H1 (cell line): ENCODE results near the gene ETV1. TPM values are rescaled to one million over a fixed set of nuclear protein-coding genes. Genes with fewer than 3 reads are reported as not detected.

Source experiments
- CTCF ChIA-PET: fragments of 300-600 bp; sonication (Branson Sonifier 250); formaldehyde crosslinking; loops from one replicate; lab custom pipeline; 2021; ENCODE audit not compliant: partially characterized antibody; lab: Charles Lee
- POLR2A ChIA-PET: fragments of 300-600 bp; sonication (Branson Sonifier 250); formaldehyde crosslinking; loops from one replicate; lab custom pipeline; 2021; ENCODE audit warnings: inconsistent platforms; ENCODE audit not compliant: partially characterized antibody; lab: Charles Lee
- DNase-seq, 2 experiments: peaks; one replicate each; pipeline versions ENCODE4 v3.0.0 to v3.0.0-alpha.2; 2010 to 2022; ENCODE audit warnings: low spot score in 2 of 2, low read depth in 1 of 2, mixed read lengths in 1 of 2
- FAIRE-seq: peaks from 2 replicates; lab custom pipeline; 2011; peaks lifted over from hg19 to GRCh38; lab: Jason Lieb, UNC
- H2AFZ ChIP-seq: 2 replicates; pipeline ENCODE4 v1.8.1; 2012; ENCODE audit warnings: low read length, inconsistent platforms
- H2AK5ac ChIP-seq: 2 replicates; pipeline ENCODE4 v1.6.1; 2013; ENCODE audit warnings: low read depth, low read length
- H2BK120ac ChIP-seq: replicated peaks from 2 replicates; pipeline ENCODE3; 2013; ENCODE audit warnings: low read depth, low read length, inconsistent platforms
- H2BK12ac ChIP-seq: 2 replicates; pipeline ENCODE4 v1.6.1; 2013; ENCODE audit warnings: low read depth, low read length
- H2BK15ac ChIP-seq: 2 replicates; pipeline ENCODE4 v1.6.1; 2013; ENCODE audit warnings: low read length
- H2BK20ac ChIP-seq: 2 replicates; pipeline ENCODE4 v1.6.1; 2013; ENCODE audit warnings: low read length
- H2BK5ac ChIP-seq: 2 replicates; pipeline ENCODE4 v1.6.1; 2013; ENCODE audit warnings: low read depth, low read length
- H3K14ac ChIP-seq: 2 replicates; pipeline ENCODE4 v1.6.1; 2013; ENCODE audit warnings: inconsistent platforms; ENCODE audit not compliant: insufficient read length
- H3K18ac ChIP-seq: 2 replicates; pipeline ENCODE4 v1.6.1; 2013; ENCODE audit warnings: low read length; ENCODE audit errors: extremely low read depth
- H3K23ac ChIP-seq: 2 replicates; pipeline ENCODE4 v1.6.1; 2013; ENCODE audit warnings: inconsistent platforms; ENCODE audit not compliant: insufficient read length
- H3K23me2 ChIP-seq: 2 replicates; pipeline ENCODE4 v1.6.1; 2013; ENCODE audit warnings: low read depth, low read length
- H3K27ac ChIP-seq: 2 replicates; pipeline ENCODE4 v1.6.1; 2011; ENCODE audit warnings: low read depth, low read length, inconsistent platforms
- H3K27me3 ChIP-seq, 4 experiments: replicated peaks in 1 of 4; 1 replicate in 1 of 4; 2 replicates in 3 of 4; pipeline versions ENCODE4 v1.6.1 to v1.8.1; 2011 to 2013; ENCODE audit warnings: low read length in 3 of 4, mild to moderate bottlenecking in 3 of 4, inconsistent platforms in 2 of 4, mixed read lengths in 2 of 4, moderate library complexity in 1 of 4; ENCODE audit not compliant: control insufficient read depth in 3 of 4, insufficient read depth in 3 of 4; ENCODE audit errors: extremely low read depth in 1 of 4
- H3K36me3 ChIP-seq, 4 experiments: 2 replicates each; pipeline versions ENCODE4 v1.6.1 to v1.8.1; 2011 to 2013; ENCODE audit warnings: mild to moderate bottlenecking in 4 of 4, low read length in 3 of 4, moderate library complexity in 2 of 4, control low read depth in 1 of 4, inconsistent platforms in 1 of 4; ENCODE audit not compliant: insufficient read depth in 4 of 4, control insufficient read depth in 2 of 4
- H3K4ac ChIP-seq: replicated peaks from 2 replicates; pipeline ENCODE3; 2013; ENCODE audit warnings: low read length, low read depth, mixed read lengths, inconsistent platforms; ENCODE audit not compliant: insufficient read length
- H3K4me1 ChIP-seq, 4 experiments: replicated peaks in 1 of 4; 1 replicate in 1 of 4; 2 replicates in 3 of 4; pipeline versions ENCODE4 v1.6.1 to v1.8.1; 2011 to 2013; ENCODE audit warnings: low read length in 3 of 4, inconsistent platforms in 2 of 4, mixed read lengths in 1 of 4; ENCODE audit not compliant: insufficient read depth in 4 of 4, control insufficient read depth in 3 of 4
- H3K4me2 ChIP-seq, 2 experiments: 2 replicates each; pipeline versions ENCODE4 v1.6.1 to v1.8.1; 2011 to 2013; ENCODE audit warnings: low read depth in 2 of 2, low read length in 2 of 2, control low read depth in 1 of 2, inconsistent platforms in 1 of 2, mild to moderate bottlenecking in 1 of 2; ENCODE audit not compliant: insufficient read depth in 1 of 2
- H3K4me3 ChIP-seq, 4 experiments: fragments of 200-600, 300-600 bp in 1 of 4; sonication (generic), shearing (Covaris generic), sonication (Bioruptor Twin) in 1 of 4; 2 replicates each; pipeline versions ENCODE4 v1.5.1 to v1.8.1; 2011 to 2016; ENCODE audit warnings: low read length in 4 of 4, low read depth in 3 of 4, control low read depth in 2 of 4, inconsistent platforms in 2 of 4, mild to moderate bottlenecking in 2 of 4, mixed read lengths in 1 of 4, moderate library complexity in 1 of 4; ENCODE audit not compliant: insufficient read depth in 2 of 4; ENCODE audit errors: extremely low read depth in 1 of 4
- H3K56ac ChIP-seq: replicated peaks from 2 replicates; pipeline ENCODE3; 2013; ENCODE audit warnings: low read depth, mild to moderate bottlenecking, mixed read lengths, low read length, inconsistent platforms; ENCODE audit not compliant: insufficient read length
- H3K79me1 ChIP-seq: 2 replicates; pipeline ENCODE4 v1.6.1; 2013; ENCODE audit warnings: low read depth, low read length, control low read depth
- H3K79me2 ChIP-seq, 2 experiments: 2 replicates each; pipeline versions ENCODE4 v1.6.1 to v1.8.1; 2012 to 2013; ENCODE audit warnings: low read length in 2 of 2, mild to moderate bottlenecking in 2 of 2, inconsistent platforms in 1 of 2; ENCODE audit not compliant: insufficient read depth in 2 of 2, control insufficient read depth in 1 of 2
- H3K9ac ChIP-seq, 4 experiments: replicated peaks in 1 of 4; 1 replicate in 1 of 4; 2 replicates in 3 of 4; pipeline versions ENCODE4 v1.6.1 to v1.8.1; 2011 to 2013; ENCODE audit warnings: low read depth in 3 of 4, low read length in 3 of 4, control low read depth in 2 of 4, mild to moderate bottlenecking in 2 of 4, moderate library complexity in 2 of 4, inconsistent platforms in 1 of 4; ENCODE audit errors: extremely low read depth in 1 of 4
- H3K9me3 ChIP-seq, 2 experiments: 2 replicates each; pipeline versions ENCODE4 v1.6.1 to v1.8.1; 2012 to 2013; ENCODE audit warnings: mild to moderate bottlenecking in 2 of 2, moderate library complexity in 2 of 2, control low read depth in 1 of 2, inconsistent platforms in 1 of 2, low read depth in 1 of 2, low read length in 1 of 2, mixed read lengths in 1 of 2; ENCODE audit not compliant: insufficient read depth in 2 of 2
- H4K20me1 ChIP-seq, 2 experiments: replicated peaks in 1 of 2; 2 replicates each; pipeline versions ENCODE3 to v1.8.1; 2011 to 2013; ENCODE audit warnings: inconsistent platforms in 2 of 2, low read length in 2 of 2, mild to moderate bottlenecking in 1 of 2; ENCODE audit not compliant: insufficient read depth in 2 of 2, control insufficient read depth in 1 of 2
- H4K5ac ChIP-seq: 2 replicates; pipeline ENCODE4 v1.6.1; 2013; ENCODE audit warnings: low read length, low read depth, mixed read lengths, inconsistent platforms; ENCODE audit not compliant: insufficient read length
- H4K8ac ChIP-seq: 2 replicates; pipeline ENCODE4 v1.8.0; 2013; ENCODE audit warnings: mild to moderate bottlenecking, moderate library complexity, low read length, inconsistent platforms; ENCODE audit not compliant: insufficient read depth; ENCODE audit errors: extremely low read depth
- H4K91ac ChIP-seq: replicated peaks from 2 replicates; pipeline ENCODE3; 2013; ENCODE audit warnings: low read length, mixed read lengths, inconsistent platforms; ENCODE audit not compliant: insufficient read length
- CTBP2 ChIP-seq: IDR thresholded peaks from 2 replicates; pipeline ENCODE4 v1.7.0; 2011; ENCODE audit warnings: borderline replicate concordance, mild to moderate bottlenecking, moderate library complexity, mixed read lengths, low read length; ENCODE audit not compliant: insufficient read depth, insufficient read length
- PHF8 ChIP-seq: fragments of 200-600 bp; sonication (generic); conservative IDR thresholded peaks from 2 replicates; pipeline ENCODE4 v1.7.1; 2012; ENCODE audit warnings: low read depth, mild to moderate bottlenecking, inconsistent platforms, low read length, moderate library complexity
- WGBS, 2 experiments: shearing (Covaris generic) in 1 of 2; methylation state at CpG; one replicate each; pipeline versions ENCODE4 v1.1.6 to v1.1.7; 2013 to 2015; ENCODE audit warnings: low lambda C conversion rate in 2 of 2, mixed read lengths in 2 of 2, inconsistent platforms in 1 of 2, low coverage in 1 of 2, missing lambda C conversion rate in 1 of 2; ENCODE audit not compliant: insufficient replicate concordance in 2 of 2, insufficient coverage in 1 of 2, insufficient read length in 1 of 2; ENCODE audit errors: extremely low coverage in 1 of 2, missing lambda C conversion rate in 1 of 2; 5-methylcytosine and 5-hydroxymethylcytosine counted together
- polyA plus RNA-seq, 7 experiments: library from polyadenylated mRNA; depleted of rRNA in 3 of 7; stranded (reverse) in 5 of 7; unstranded in 2 of 7; fragments of >200 nt in 5 of 7; fragments of 200-250 nt in 2 of 7; gene quantifications; 1 replicate in 5 of 7; 2 replicates in 1 of 7; 4 replicates in 1 of 7; pipeline versions ENCODE4 v1.2.1 to v1.2.3, GENCODE V29; 2011 to 2013; ENCODE audit warnings: missing spikeins in 2 of 7, mixed read lengths in 2 of 7
- total RNA-seq: library from RNA; stranded (reverse); fragmentation: NEBNext Ultra II Directional; extraction: Animal tissue kit (Norgen Biotek cat#: 25700); gene quantifications from 2 replicates; pipeline ENCODE4 v1.2.1, GENCODE V29; 2021

ETV1 gene
- total and polyA plus RNA-seq, 2 of the 8 experiments (the other 6 are each of a cell fraction or from before 2014, with no cell fraction given) = 58.3 to 91.2 TPM

DNA sequence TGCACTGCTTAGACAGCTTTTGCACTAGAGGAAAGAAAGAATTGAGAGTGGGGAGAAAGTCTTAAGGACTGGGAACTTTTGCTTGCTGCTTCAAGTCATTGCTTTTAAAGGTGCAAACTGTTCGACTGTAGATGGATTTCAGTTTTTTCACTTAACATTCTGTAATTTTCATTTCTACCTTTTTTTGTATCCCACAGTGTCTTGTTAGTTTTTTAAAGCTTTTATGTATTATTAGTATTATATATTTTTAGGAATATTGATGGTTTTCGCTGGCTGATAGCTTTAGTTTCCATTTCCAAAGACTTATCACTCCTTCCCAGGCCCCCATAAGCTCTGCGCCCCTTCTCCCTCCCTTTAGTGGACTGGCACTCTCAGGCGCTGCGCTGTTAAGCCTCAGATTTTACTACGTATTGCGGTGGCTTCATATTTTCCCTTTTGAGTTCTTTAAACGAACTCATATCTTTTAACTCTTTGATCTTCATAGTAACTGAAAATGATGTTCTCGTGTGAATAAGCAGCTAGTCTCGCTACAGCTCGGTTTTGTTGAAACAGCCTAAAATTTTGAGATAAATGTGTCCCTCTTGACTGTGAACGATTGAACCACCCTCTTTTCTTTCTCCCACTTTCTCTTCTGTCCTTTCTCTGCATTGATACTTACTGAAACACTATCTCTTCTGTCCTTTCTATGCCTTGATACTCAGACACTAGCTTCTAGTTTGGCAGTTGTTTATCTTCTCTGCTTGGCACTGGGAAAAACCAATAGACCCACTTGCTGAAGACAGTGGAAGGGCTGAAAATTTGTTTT lies 2.5 kb upstream of the ETV1 start:
- Histone ChIP-seq H2BK20ac (no peak overlapping the region), H2AK5ac (no peak overlapping the region; the same call in 1 of the 2 replicates), H2AFZ (peak overlapping the region; percentile 13; the same call in 1 of the 2 replicates), H3K9ac (peak overlapping the region in 3 of 4 experiments; percentile 68 to 92 (median 75); a peak in 6 of 7 replicates), H2BK15ac (peak overlapping the region; percentile 62; the same call in 1 of the 2 replicates), H3K36me3 (no peaks in the 10 kb centered on the region; a peak in 1 of 8 replicates), H3K79me1 (no peaks in the 10 kb centered on the region), H3K79me2 (peaks cover 0 to 12% of the 10 kb centered on the region in 2 experiments; a peak in 2 of 4 replicates), H3K23me2 (peaks cover 14% of the 10 kb centered on the region), H4K8ac (no peak overlapping the region), H3K4me2 (peak overlapping the region; percentile 57 to 99), H4K91ac (peak overlapping the region; percentile 68), H2BK12ac (peak overlapping the region; percentile 82; the same call in 1 of the 2 replicates), H3K23ac (no peak overlapping the region), H2BK120ac (peak overlapping the region; percentile 84), H3K4ac (no peak overlapping the region), H3K18ac (peak overlapping the region; percentile 56; the same call in 1 of the 2 replicates), H4K5ac (peak overlapping the region; percentile 5), H3K4me3 (peak overlapping the region; percentile 47 to 85 (median 76); a peak in 5 of 8 replicates), H3K27ac (peak overlapping the region; percentile 81), H3K27me3 (no peaks in the 10 kb centered on the region), H3K4me1 (peaks cover 0 to 3% (median 1%) of the 10 kb centered on the region in 4 experiments; a peak in 2 of 7 replicates), H2BK5ac (peak overlapping the region; percentile 72; the same call in 1 of the 2 replicates), H3K9me3 (no peaks in the 10 kb centered on the region), H4K20me1 (no peaks in the 10 kb centered on the region), H3K14ac (no peak overlapping the region), H3K56ac (peak overlapping the region; percentile 80)
- ChIA-PET CTCF (interaction anchor here (0.9 kb wide), 1 partner anchor 434 kb away, joined by 3 read pairs; no protein-coding TSS in a partner anchor), POLR2A (interaction anchor here (0.9 to 4.1 kb wide), 6 partner anchors 9 to 628 kb away, joined by 4 to 48 read pairs (median 8); no protein-coding TSS in a partner anchor)
- DNase-seq (no peak), FAIRE-seq (peak; percentile 78)
- TF ChIP-seq PHF8 (0 out of 2 replicates have a peak, but pooled peaks have one; percentile 14), CTBP2 (no peak)
- 60% methylated on average over 12 of the region's 12 CpGs; no CpG with 5 or more reads in 1 of the 2 experiments for WGBS, 2 experiments
